Vagina (tissue), 2 donors: ENCODE measurements around the gene FRRS1.

Experiments
- CTCF ChIP-seq, 3 experiments: fragments of 450-650 bp in 2 of 3; fragments of 200-600 bp in 1 of 3; sonication (generic) in 1 of 3; IDR thresholded peaks; one replicate each; pipeline ENCODE4 v1.5.1; 2017 to 2019; ENCODE audit warnings: antibody characterized with exemption in 3 of 3, mild to moderate bottlenecking in 2 of 3, moderate library complexity in 2 of 3
- POLR2A ChIP-seq, 2 donors: fragments of 450-650 bp; IDR thresholded peaks; one replicate each; pipeline ENCODE4 v1.6.1; 2017; ENCODE audit warnings: antibody characterized with exemption in 2 of 2, mild to moderate bottlenecking in 2 of 2, moderate library complexity in 2 of 2
- POLR2AphosphoS5 ChIP-seq, 2 donors: sonication (generic); formaldehyde crosslinking; IDR thresholded peaks; one replicate each; pipeline ENCODE4 v1.9.0; 2017; ENCODE audit warnings: antibody characterized with exemption in 2 of 2, mild to moderate bottlenecking in 2 of 2, low read depth in 1 of 2; ENCODE audit not compliant: insufficient read depth in 1 of 2

- TF ChIP-seq CTCF (IDR thresholded peaks at IDR 0.05) (no peak), POLR2A (IDR thresholded peaks at IDR 0.05) (no peak), POLR2AphosphoS5 (IDR thresholded peaks at IDR 0.05; ENCODE audit: insufficient read depth in 1 of 2, low read depth in 1 of 2) (no peak)
Observed at GRCh38 chr1:99751877-99752504, 14.4 kb downstream of the FRRS1 start.
